Osteoblast (primary cell): Measurements from ENCODE around the gene ARAF. TPM values are rescaled to one million over a fixed set of nuclear protein-coding genes. Genes with fewer than 3 reads are reported as not detected.

Source experiments
- DNase-seq: peaks from one replicate; pipeline ENCODE4 v3.0.0; 2011; ENCODE audit warnings: low spot score, mixed read lengths; ENCODE audit not compliant: insufficient read length; ENCODE audit errors: missing footprints
- H2AFZ ChIP-seq: 2 replicates; pipeline ENCODE4 v1.6.0; 2011; ENCODE audit warnings: mild to moderate bottlenecking, low read length
- H3K27ac ChIP-seq: 2 replicates; pipeline ENCODE4 v1.5.1; 2011; ENCODE audit warnings: mild to moderate bottlenecking, low read depth, low read length, moderate library complexity
- H3K27me3 ChIP-seq: 2 replicates; pipeline ENCODE4 v1.6.0; 2012; ENCODE audit warnings: mild to moderate bottlenecking, control low read depth, inconsistent platforms, low read length, moderate library complexity; ENCODE audit not compliant: insufficient read depth
- H3K36me3 ChIP-seq: 2 replicates; pipeline ENCODE4 v1.5.1; 2011; ENCODE audit warnings: mild to moderate bottlenecking, low read length, control low read depth, moderate library complexity; ENCODE audit not compliant: insufficient read depth
- H3K4me1 ChIP-seq: 2 replicates; pipeline ENCODE4 v1.5.1; 2011; ENCODE audit warnings: mild to moderate bottlenecking, low read length, control low read depth, moderate library complexity; ENCODE audit not compliant: insufficient read depth
- H3K4me2 ChIP-seq: 2 replicates; pipeline ENCODE4 v1.6.0; 2011; ENCODE audit warnings: mild to moderate bottlenecking, low read length; ENCODE audit not compliant: insufficient read depth
- H3K4me3 ChIP-seq: fragments of 200-600 bp; sonication (generic); 3 replicates; pipeline ENCODE4 v1.5.1; 2012; ENCODE audit warnings: mild to moderate bottlenecking, low read length, inconsistent platforms; ENCODE audit not compliant: insufficient read depth
- H3K79me2 ChIP-seq: 2 replicates; pipeline ENCODE4 v1.6.0; 2012; ENCODE audit warnings: mild to moderate bottlenecking, low read length, control low read depth, inconsistent platforms; ENCODE audit not compliant: insufficient read depth
- H3K9me3 ChIP-seq: 2 replicates; pipeline ENCODE4 v1.5.1; 2011; ENCODE audit warnings: low read depth, low read length, control low read depth
- H4K20me1 ChIP-seq: 2 replicates; pipeline ENCODE4 v1.6.0; 2012; ENCODE audit warnings: mild to moderate bottlenecking, low read length, control low read depth; ENCODE audit not compliant: insufficient read depth
- total RNA-seq: library from RNA; depleted of rRNA; stranded (reverse); fragments of >200 nt; gene quantifications from 2 replicates; pipeline ENCODE4 v1.2.3, GENCODE V29; 2012
- TF ChIP-seq, protein P1 (sequence below): IDR thresholded peaks from 2 replicates; pipeline ENCODE4 v1.5.1; 2011; ENCODE audit warnings: mild to moderate bottlenecking, low read depth, low read length, moderate library complexity; ENCODE audit errors: extremely low read depth

The ARAF gene
- total RNA-seq, 1 donor, result 21.0 TPM

DNA sequence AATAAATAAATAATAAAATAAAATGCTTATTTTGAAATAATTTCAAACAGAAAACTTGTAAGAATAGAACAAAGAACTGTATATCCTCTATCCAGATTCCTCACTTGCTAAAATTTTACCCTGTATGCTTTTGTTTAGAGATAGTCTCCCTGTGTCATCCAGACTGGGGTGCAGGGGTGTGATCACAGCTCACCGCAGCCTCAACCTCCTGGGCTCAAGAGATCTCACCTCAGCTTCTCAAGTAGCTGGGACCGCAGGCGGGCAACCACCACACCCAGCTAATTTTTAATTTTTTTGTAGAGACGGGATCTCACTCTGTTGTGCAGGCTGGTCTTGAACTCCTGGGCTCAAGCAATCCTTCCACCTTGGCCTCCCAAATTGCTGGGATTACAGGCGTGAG is 17.5 kb upstream of the ARAF start:
- H3K27ac ChIP-seq, result no peak overlapping the region
- DNase-seq, result no peak
- TF ChIP-seq, protein P1, sequence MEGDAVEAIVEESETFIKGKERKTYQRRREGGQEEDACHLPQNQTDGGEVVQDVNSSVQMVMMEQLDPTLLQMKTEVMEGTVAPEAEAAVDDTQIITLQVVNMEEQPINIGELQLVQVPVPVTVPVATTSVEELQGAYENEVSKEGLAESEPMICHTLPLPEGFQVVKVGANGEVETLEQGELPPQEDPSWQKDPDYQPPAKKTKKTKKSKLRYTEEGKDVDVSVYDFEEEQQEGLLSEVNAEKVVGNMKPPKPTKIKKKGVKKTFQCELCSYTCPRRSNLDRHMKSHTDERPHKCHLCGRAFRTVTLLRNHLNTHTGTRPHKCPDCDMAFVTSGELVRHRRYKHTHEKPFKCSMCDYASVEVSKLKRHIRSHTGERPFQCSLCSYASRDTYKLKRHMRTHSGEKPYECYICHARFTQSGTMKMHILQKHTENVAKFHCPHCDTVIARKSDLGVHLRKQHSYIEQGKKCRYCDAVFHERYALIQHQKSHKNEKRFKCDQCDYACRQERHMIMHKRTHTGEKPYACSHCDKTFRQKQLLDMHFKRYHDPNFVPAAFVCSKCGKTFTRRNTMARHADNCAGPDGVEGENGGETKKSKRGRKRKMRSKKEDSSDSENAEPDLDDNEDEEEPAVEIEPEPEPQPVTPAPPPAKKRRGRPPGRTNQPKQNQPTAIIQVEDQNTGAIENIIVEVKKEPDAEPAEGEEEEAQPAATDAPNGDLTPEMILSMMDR, result no peak
- no peak overlapping the region for H3K4me2 ChIP-seq
- H3K79me2 ChIP-seq, result no peaks in the 10 kb centered on the region
- H3K4me1 ChIP-seq, result no peaks in the 10 kb centered on the region
- H2AFZ ChIP-seq, result no peak overlapping the region
- H3K36me3 ChIP-seq, result no peaks in the 10 kb centered on the region
- H4K20me1 ChIP-seq, result no peaks in the 10 kb centered on the region
- no peaks in the 10 kb centered on the region for H3K9me3 ChIP-seq
- H3K4me3 ChIP-seq, result no peak overlapping the region
- H3K27me3 ChIP-seq, result no peaks in the 10 kb centered on the region

DNA sequence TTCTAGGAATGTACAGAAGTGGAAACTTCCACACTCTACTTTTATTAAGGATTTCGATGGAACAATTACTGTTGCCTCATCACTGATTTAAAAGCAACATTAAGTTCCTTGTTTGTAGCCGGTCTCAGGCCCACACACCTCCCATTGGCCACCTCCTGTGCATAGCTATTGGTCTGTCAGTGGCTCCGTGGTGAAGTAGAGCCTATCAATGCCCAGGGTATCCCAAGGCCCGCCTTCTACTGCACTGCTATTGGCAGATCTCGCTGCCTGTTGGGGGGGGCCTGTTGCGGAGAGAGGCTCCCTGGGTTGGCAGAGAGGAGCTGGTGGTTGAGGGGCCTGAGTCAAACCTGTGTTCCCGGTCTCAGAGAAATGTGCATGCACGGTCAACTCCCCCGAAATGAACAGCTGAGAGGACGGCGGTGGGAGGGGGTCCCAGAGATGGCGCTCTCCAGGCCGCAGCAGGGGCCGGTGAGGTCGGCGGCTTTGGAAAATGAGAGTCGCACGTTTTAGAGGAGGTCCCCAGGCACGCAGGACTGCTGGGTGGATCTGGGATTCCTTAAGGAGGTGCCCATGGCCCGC is 4.9 kb upstream of the ARAF start:
- TF ChIP-seq, protein P1, result no peak
- Histone ChIP-seq H3K4me3 (peak overlapping the region; percentile 69), H3K36me3 (no peaks in the 10 kb centered on the region), H3K4me2 (peak overlapping the region; percentile 75), H3K27me3 (no peaks in the 10 kb centered on the region), H3K9me3 (no peaks in the 10 kb centered on the region), H3K27ac (peak overlapping the region; percentile 62), H4K20me1 (no peaks in the 10 kb centered on the region), H3K4me1 (peaks cover 4% of the 10 kb centered on the region), H2AFZ (peak overlapping the region; percentile 78), H3K79me2 (peaks cover 4% of the 10 kb centered on the region)
- DNase-seq, result peak; percentile 94

DNA sequence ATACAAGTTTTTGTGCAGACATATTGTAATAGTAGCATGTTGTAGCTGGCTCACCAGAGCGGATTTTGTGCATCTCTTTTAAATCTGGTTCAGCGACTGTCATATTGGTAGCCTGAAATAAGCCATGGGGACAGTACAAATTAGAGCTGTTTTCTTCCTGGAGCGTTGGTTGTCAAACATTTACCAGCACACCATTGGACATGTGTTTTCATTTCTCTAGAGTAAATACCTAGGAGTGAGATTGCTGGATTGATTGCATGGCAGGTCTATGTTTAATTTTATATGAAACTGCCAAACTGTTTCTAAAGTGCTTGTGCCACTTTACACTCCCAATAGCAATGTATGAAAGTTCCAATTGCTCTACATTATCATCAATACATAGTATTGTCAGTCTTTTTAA is 2.6 kb upstream of the ARAF start:
- TF ChIP-seq, protein P1, result no peak
- Histone ChIP-seq H2AFZ (no peak overlapping the region), H3K4me2 (no peak overlapping the region), H3K4me3 (no peak overlapping the region), H3K9me3 (no peaks in the 10 kb centered on the region), H3K4me1 (peaks cover 18% of the 10 kb centered on the region), H3K27ac (no peak overlapping the region), H3K27me3 (no peaks in the 10 kb centered on the region), H4K20me1 (peaks cover 4% of the 10 kb centered on the region), H3K79me2 (peaks cover 20% of the 10 kb centered on the region), H3K36me3 (peaks cover 6% of the 10 kb centered on the region)
- DNase-seq, result no peak

DNA sequence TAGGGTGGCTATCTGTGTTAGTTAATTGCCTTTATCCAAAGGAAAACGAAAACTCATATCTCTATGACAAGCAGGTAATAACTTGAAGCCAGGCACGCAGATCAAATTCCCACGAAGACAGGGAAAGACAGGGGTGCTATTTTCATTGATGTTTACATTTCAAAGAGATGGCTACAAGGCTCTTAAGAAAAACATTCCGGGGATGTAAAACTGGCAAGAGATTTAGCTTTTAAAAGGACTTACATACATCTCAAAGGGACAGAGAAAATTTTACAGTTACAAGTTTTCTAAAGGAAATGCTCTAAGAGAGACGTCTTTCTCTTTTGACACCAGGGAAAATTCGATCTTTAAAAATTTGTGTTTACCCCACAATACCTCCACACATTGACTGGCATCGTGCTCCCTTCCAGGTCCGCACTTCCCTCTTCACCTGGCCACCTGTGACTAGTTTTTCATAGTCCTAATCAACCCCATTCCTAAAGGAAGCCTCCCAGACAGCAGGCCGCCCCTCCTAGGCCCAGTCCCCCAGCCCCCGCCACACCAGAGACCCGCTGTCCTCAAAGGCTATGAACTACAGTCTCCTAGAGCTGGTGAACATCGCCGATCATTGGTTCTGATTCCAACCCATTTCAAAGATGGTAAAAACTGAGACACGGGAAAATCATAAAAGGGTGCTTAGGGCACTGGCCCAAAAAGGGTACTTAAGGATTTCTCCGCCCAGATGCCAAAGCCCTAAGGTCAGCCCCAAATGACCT is 649 bp upstream of the ARAF start:
- Histone ChIP-seq H3K79me2 (peaks cover 33% of the 10 kb centered on the region), H2AFZ (peak overlapping the region; percentile 81), H3K4me3 (peak overlapping the region; percentile 80), H3K36me3 (peaks cover 10% of the 10 kb centered on the region), H3K4me1 (peaks cover 25% of the 10 kb centered on the region), H3K27me3 (no peaks in the 10 kb centered on the region), H3K27ac (peak overlapping the region; percentile 95), H3K9me3 (no peaks in the 10 kb centered on the region), H4K20me1 (peaks cover 4% of the 10 kb centered on the region), H3K4me2 (peak overlapping the region; percentile 83)
- TF ChIP-seq, protein P1, result no peak
- no peak for DNase-seq
